Measurements from ENCODE around the gene ABCG1. TPM values are rescaled to one million over a fixed set of nuclear protein-coding genes. Genes with fewer than 3 reads are reported as not detected.
A peak's percentile ranks its signal among the peaks of the same experiment; 100 is the strongest.

The ABCG1 gene
- total and polyA plus RNA-seq, 4 donors: 11.5 to 65.0 (median 35.0) TPM

DNA sequence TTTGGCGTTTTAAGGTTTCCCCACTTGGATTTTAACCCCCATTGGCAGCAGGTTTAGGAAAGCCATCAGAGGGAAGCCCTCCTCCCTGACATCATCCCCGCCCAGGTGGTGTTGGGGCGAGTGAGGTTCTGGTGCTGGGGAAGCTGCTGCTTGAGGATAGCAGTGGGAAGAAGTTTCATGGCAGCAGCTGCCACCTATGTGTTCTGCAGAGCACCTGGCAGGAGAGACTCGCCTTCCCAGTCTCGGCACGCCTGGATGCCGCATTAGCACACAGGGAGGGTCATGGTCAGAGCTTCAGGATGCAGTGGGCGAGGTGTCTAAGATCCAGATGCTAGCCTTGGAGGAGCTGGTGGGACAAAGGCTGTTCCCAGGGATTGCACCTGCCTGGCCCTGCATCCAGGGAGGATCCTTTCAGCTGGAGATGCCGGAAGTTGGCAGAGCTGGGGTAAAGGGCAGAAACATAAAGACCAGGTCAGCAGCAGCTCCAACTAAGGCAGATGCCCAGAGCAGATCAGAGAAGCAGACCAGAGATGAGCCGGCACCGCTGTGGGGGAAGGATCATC, 33.9 kb downstream of the ABCG1 start:
- H3K36me3 ChIP-seq (ENCODE audit: control insufficient read depth in 4 of 4, insufficient read depth in 4 of 4, low read length in 4 of 4): no peaks in the 10 kb centered on the region
- H3K9ac ChIP-seq (ENCODE audit: insufficient read depth in 1 of 2, low read length in 2 of 2): no peak overlapping the region
- DNase-seq (no peak), ATAC-seq (ENCODE audit: insufficient read depth, low FRiP score) (no peak)
- WGBS, 2 donors: 95% methylated on average over 11 of the region's 11 CpGs
- no peaks in the 10 kb centered on the region for H3K9me3 ChIP-seq (ENCODE audit: control insufficient read depth in 4 of 4, insufficient read depth in 3 of 4, low read length in 3 of 4)
- peaks cover 0 to 10% (median 2%) of the 10 kb centered on the region in 5 donors for H3K4me1 ChIP-seq (ENCODE audit: control insufficient read depth in 5 of 5, insufficient read depth in 5 of 5, low read length in 5 of 5)
- H3K27ac ChIP-seq (ENCODE audit: low read depth in 1 of 2, low read length in 1 of 2): no peak overlapping the region
- TF ChIP-seq, protein P1, sequence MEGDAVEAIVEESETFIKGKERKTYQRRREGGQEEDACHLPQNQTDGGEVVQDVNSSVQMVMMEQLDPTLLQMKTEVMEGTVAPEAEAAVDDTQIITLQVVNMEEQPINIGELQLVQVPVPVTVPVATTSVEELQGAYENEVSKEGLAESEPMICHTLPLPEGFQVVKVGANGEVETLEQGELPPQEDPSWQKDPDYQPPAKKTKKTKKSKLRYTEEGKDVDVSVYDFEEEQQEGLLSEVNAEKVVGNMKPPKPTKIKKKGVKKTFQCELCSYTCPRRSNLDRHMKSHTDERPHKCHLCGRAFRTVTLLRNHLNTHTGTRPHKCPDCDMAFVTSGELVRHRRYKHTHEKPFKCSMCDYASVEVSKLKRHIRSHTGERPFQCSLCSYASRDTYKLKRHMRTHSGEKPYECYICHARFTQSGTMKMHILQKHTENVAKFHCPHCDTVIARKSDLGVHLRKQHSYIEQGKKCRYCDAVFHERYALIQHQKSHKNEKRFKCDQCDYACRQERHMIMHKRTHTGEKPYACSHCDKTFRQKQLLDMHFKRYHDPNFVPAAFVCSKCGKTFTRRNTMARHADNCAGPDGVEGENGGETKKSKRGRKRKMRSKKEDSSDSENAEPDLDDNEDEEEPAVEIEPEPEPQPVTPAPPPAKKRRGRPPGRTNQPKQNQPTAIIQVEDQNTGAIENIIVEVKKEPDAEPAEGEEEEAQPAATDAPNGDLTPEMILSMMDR (IDR thresholded peaks at IDR 0.05; ENCODE audit: control extremely low read depth, extremely low read depth): no peak
- H3K27me3 ChIP-seq (ENCODE audit: control insufficient read depth in 3 of 3, insufficient read depth in 3 of 3, low read length in 2 of 3): peaks cover 0 to 4% (median 0%) of the 10 kb centered on the region in 3 donors
- H3K4me3 ChIP-seq: no peak overlapping the region

DNA sequence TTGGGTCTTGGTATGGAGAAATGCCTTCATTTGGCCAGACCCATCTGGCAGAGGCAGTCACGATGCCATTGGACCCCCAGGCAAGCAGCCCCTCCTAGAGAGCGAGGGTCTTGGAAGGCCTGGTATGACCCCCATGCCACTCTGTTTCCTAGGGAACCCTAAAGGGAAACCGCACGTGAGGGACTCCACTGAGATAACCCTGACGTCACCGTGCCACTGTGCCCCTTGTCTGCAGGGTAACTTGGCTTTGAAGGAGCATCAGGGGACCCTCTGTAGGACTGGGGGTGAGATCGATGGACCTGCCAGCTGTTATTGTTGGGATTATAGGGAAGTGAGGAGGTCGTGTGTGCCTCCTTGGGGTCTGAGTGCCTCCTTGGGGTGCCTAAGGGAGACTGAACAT, 34.5 kb downstream of the ABCG1 start:
- ATAC-seq (ENCODE audit: insufficient read depth, low FRiP score): no peak

DNA sequence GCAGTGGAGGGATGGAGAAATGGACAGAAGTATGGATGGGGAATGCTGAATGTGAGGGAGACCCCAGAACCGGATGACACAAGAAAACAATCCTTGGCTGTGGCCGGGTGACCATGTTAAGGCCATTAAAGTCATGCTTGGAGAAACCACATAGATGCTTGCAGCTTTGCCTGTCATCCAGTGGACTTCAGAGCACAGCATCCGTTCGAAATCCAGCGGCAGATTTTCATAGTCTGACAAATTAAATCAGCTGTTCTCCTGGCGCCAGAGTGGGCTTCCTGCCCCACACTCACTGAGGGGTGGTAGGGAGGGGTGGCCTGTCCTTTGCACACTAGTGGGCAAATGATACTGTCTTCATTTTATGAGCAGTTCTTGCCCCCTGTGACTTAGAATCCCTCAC, 35.1 kb downstream of the ABCG1 start:
- ATAC-seq (ENCODE audit: insufficient read depth, low FRiP score): no peak
- DNase-seq: peak in 1 of 3 donors; percentile 32
- Histone ChIP-seq H3K27me3 (ENCODE audit: control insufficient read depth in 3 of 3, insufficient read depth in 3 of 3, low read length in 2 of 3) (peaks cover 0 to 4% (median 0%) of the 10 kb centered on the region in 3 donors), H3K36me3 (ENCODE audit: control insufficient read depth in 4 of 4, insufficient read depth in 4 of 4, low read length in 4 of 4) (peaks cover 0 to 2% (median 0%) of the 10 kb centered on the region in 4 donors), H3K9ac (ENCODE audit: insufficient read depth in 1 of 2, low read length in 2 of 2) (no peak overlapping the region), H3K27ac (ENCODE audit: low read depth in 1 of 2, low read length in 1 of 2) (no peak overlapping the region), H3K4me3 (no peak overlapping the region), H3K9me3 (ENCODE audit: control insufficient read depth in 4 of 4, insufficient read depth in 3 of 4, low read length in 3 of 4) (no peaks in the 10 kb centered on the region), H3K4me1 (ENCODE audit: control insufficient read depth in 5 of 5, insufficient read depth in 5 of 5, low read length in 5 of 5) (peaks cover 0 to 15% (median 3%) of the 10 kb centered on the region in 5 donors)
- TF ChIP-seq, protein P1 (IDR thresholded peaks at IDR 0.05; ENCODE audit: control extremely low read depth, extremely low read depth): no peak
- 49% methylated on average over 6 of the region's 6 CpGs for WGBS, 2 donors

More for the DNA sequence above, 34.5 kb downstream of the ABCG1 start:
- TF ChIP-seq, protein P1 (IDR thresholded peaks at IDR 0.05; ENCODE audit: control extremely low read depth, extremely low read depth): no peak
- Histone ChIP-seq H3K36me3 (ENCODE audit: control insufficient read depth in 4 of 4, insufficient read depth in 4 of 4, low read length in 4 of 4) (no peaks in the 10 kb centered on the region), H3K4me3 (no peak overlapping the region), H3K9ac (ENCODE audit: insufficient read depth in 1 of 2, low read length in 2 of 2) (no peak overlapping the region), H3K27ac (ENCODE audit: low read depth in 1 of 2, low read length in 1 of 2) (no peak overlapping the region), H3K27me3 (ENCODE audit: control insufficient read depth in 3 of 3, insufficient read depth in 3 of 3, low read length in 2 of 3) (peaks cover 0 to 4% (median 0%) of the 10 kb centered on the region in 3 donors), H3K9me3 (ENCODE audit: control insufficient read depth in 4 of 4, insufficient read depth in 3 of 4, low read length in 3 of 4) (no peaks in the 10 kb centered on the region), H3K4me1 (ENCODE audit: control insufficient read depth in 5 of 5, insufficient read depth in 5 of 5, low read length in 5 of 5) (peaks cover 0 to 12% (median 2%) of the 10 kb centered on the region in 5 donors)
- no peak for DNase-seq
- WGBS, 2 donors: 82 to 87% methylated on average over 8 of the region's 8 CpGs
